ENCODE measurements around the gene TRPM3.

The TRPM3 gene

GRCh38 chr9:70910598-70910997, 210.8 kb downstream of the TRPM3 start:
- no peak overlapping the region for H3K4me3 ChIP-seq (ENCODE audit: insufficient read length, low read depth)
- no peaks in the 10 kb centered on the region for H3K4me1 ChIP-seq (ENCODE audit: insufficient read depth, insufficient read length)
- TF ChIP-seq SUZ12 (IDR thresholded peaks at IDR 0.05; ENCODE audit: extremely low read depth, insufficient read depth, insufficient read length) = no peak
- no peak for TF ChIP-seq ZNF274 (IDR thresholded peaks at IDR 0.05; ENCODE audit: low read depth, low read length)
- TF ChIP-seq YY1 (IDR thresholded peaks at IDR 0.05; ENCODE audit: insufficient read depth, insufficient read length) = no peak
- H3K36me3 ChIP-seq (ENCODE audit: insufficient read depth, insufficient read length, low read length) = no peaks in the 10 kb centered on the region
- no peaks in the 10 kb centered on the region for H3K9me3 ChIP-seq (ENCODE audit: insufficient read depth, low read length)
- H3K9ac ChIP-seq (ENCODE audit: insufficient read length, low read depth) = no peak overlapping the region
- DNase-seq (ENCODE audit: low read depth, low spot score) = no peak
- H3K27me3 ChIP-seq (ENCODE audit: insufficient read depth, insufficient read length) = no peaks in the 10 kb centered on the region

DNA sequence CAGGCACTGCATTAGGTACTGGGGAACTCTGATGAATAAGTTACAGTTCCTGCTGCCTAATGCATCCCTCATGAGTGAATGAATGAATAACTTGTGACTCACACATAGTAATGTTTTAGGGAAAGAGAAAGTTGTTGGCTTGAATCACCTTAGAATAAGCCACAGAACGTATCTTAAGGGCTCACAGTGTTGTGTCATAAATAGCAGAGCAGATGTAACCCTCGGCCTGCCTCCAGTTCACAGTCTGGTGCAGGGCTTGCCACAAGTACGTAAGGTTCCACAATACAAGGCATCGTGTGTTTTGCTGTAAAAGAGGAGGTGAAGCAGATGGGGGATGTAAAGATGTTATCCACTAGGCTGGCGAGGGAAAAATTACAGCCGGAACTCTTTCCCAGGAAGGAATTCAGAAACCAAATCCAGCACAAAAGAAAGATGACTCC, 218.7 kb downstream of the TRPM3 start:
- no peaks in the 10 kb centered on the region for H3K27me3 ChIP-seq (ENCODE audit: insufficient read depth, insufficient read length)
- H3K9me3 ChIP-seq (ENCODE audit: insufficient read depth, low read length) = no peaks in the 10 kb centered on the region
- H3K4me3 ChIP-seq (ENCODE audit: insufficient read length, low read depth) = no peak overlapping the region
- H3K9ac ChIP-seq (ENCODE audit: insufficient read length, low read depth) = no peak overlapping the region
- H3K36me3 ChIP-seq (ENCODE audit: insufficient read depth, insufficient read length, low read length) = no peaks in the 10 kb centered on the region
- TF ChIP-seq SUZ12 (IDR thresholded peaks at IDR 0.05; ENCODE audit: extremely low read depth, insufficient read depth, insufficient read length) (no peak), ZNF274 (IDR thresholded peaks at IDR 0.05; ENCODE audit: low read depth, low read length) (no peak), YY1 (IDR thresholded peaks at IDR 0.05; ENCODE audit: insufficient read depth, insufficient read length) (no peak)
- DNase-seq (ENCODE audit: low read depth, low spot score) = no peak
- no peaks in the 10 kb centered on the region for H3K4me1 ChIP-seq (ENCODE audit: insufficient read depth, insufficient read length)

DNA sequence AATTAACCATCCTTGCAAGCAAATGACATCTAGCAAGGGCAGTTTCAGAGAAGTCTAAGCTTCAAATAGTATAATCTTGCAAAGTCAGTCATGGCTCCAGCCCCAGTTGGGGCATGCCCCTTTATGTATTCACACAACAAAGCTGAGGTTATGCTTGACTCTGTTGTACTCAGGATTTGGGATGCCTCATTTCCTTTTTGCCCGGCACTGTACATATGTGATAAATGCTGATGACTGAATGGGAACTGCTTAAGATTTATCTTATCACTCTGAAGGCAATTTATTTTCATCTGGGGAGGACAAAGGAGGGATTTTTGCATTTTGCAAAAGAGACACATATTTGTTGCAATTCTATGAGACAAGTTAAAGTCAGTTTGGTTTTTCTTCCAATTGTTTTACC, 219.2 kb downstream of the TRPM3 start:
- no peak overlapping the region for H3K9ac ChIP-seq (ENCODE audit: insufficient read length, low read depth)
- TF ChIP-seq YY1 (IDR thresholded peaks at IDR 0.05; ENCODE audit: insufficient read depth, insufficient read length) (no peak), ZNF274 (IDR thresholded peaks at IDR 0.05; ENCODE audit: low read depth, low read length) (no peak), SUZ12 (IDR thresholded peaks at IDR 0.05; ENCODE audit: extremely low read depth, insufficient read depth, insufficient read length) (no peak)
- H3K4me1 ChIP-seq (ENCODE audit: insufficient read depth, insufficient read length) = no peaks in the 10 kb centered on the region
- no peaks in the 10 kb centered on the region for H3K36me3 ChIP-seq (ENCODE audit: insufficient read depth, insufficient read length, low read length)
- H3K27me3 ChIP-seq (ENCODE audit: insufficient read depth, insufficient read length) = no peaks in the 10 kb centered on the region
- H3K4me3 ChIP-seq (ENCODE audit: insufficient read length, low read depth) = no peak overlapping the region
- H3K9me3 ChIP-seq (ENCODE audit: insufficient read depth, low read length) = no peaks in the 10 kb centered on the region
- no peak for DNase-seq (ENCODE audit: low read depth, low spot score)

DNA sequence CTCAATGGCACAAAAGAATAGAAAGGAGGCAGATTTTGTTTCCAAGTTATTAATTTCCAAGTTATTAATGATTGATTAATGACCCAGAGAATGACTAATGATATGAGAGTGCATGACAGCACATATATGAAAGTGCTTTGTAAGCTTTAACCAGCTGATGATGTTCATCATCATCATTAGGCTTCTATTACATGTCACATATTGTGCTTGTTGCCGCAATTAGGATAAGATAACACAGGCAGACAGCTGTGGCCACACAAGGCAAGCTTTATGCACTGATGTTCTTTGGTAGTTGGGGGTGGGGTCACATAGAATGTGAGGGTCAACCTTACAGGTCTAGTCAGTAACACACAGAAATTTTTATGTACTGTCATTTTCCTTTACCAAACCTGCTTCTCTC, 219.7 kb downstream of the TRPM3 start:
- H3K4me1 ChIP-seq (ENCODE audit: insufficient read depth, insufficient read length) = no peaks in the 10 kb centered on the region
- H3K27me3 ChIP-seq (ENCODE audit: insufficient read depth, insufficient read length) = no peaks in the 10 kb centered on the region
- H3K4me3 ChIP-seq (ENCODE audit: insufficient read length, low read depth) = no peak overlapping the region
- no peak for DNase-seq (ENCODE audit: low read depth, low spot score)
- no peaks in the 10 kb centered on the region for H3K9me3 ChIP-seq (ENCODE audit: insufficient read depth, low read length)
- no peaks in the 10 kb centered on the region for H3K36me3 ChIP-seq (ENCODE audit: insufficient read depth, insufficient read length, low read length)
- no peak for TF ChIP-seq YY1 (IDR thresholded peaks at IDR 0.05; ENCODE audit: insufficient read depth, insufficient read length)
- TF ChIP-seq ZNF274 (IDR thresholded peaks at IDR 0.05; ENCODE audit: low read depth, low read length) = no peak
- TF ChIP-seq SUZ12 (IDR thresholded peaks at IDR 0.05; ENCODE audit: extremely low read depth, insufficient read depth, insufficient read length) = no peak
- H3K9ac ChIP-seq (ENCODE audit: insufficient read length, low read depth) = no peak overlapping the region

- H3K36me3 ChIP-seq (ENCODE audit: insufficient read depth, insufficient read length, low read length) = no peaks in the 10 kb centered on the region
- TF ChIP-seq ZNF274 (IDR thresholded peaks at IDR 0.05; ENCODE audit: low read depth, low read length) (no peak), YY1 (IDR thresholded peaks at IDR 0.05; ENCODE audit: insufficient read depth, insufficient read length) (no peak), SUZ12 (IDR thresholded peaks at IDR 0.05; ENCODE audit: extremely low read depth, insufficient read depth, insufficient read length) (no peak)
- H3K4me1 ChIP-seq (ENCODE audit: insufficient read depth, insufficient read length) = no peaks in the 10 kb centered on the region
Observed at GRCh38 chr9:70901013-70901412, 220.4 kb downstream of the TRPM3 start.

GRCh38 chr9:70893580-70894122, 227.8 kb downstream of the TRPM3 start:
- Histone ChIP-seq H3K9me3 (ENCODE audit: insufficient read depth, low read length) (no peaks in the 10 kb centered on the region), H3K4me1 (ENCODE audit: insufficient read depth, insufficient read length) (no peaks in the 10 kb centered on the region), H3K27me3 (ENCODE audit: insufficient read depth, insufficient read length) (no peaks in the 10 kb centered on the region), H3K36me3 (ENCODE audit: insufficient read depth, insufficient read length, low read length) (no peaks in the 10 kb centered on the region), H3K9ac (ENCODE audit: insufficient read length, low read depth) (no peak overlapping the region), H3K4me3 (ENCODE audit: insufficient read length, low read depth) (no peak overlapping the region)
- DNase-seq (ENCODE audit: low read depth, low spot score) = no peak
- no peak for TF ChIP-seq YY1 (IDR thresholded peaks at IDR 0.05; ENCODE audit: insufficient read depth, insufficient read length)
- no peak for TF ChIP-seq ZNF274 (IDR thresholded peaks at IDR 0.05; ENCODE audit: low read depth, low read length)
- no peak for TF ChIP-seq SUZ12 (IDR thresholded peaks at IDR 0.05; ENCODE audit: extremely low read depth, insufficient read depth, insufficient read length)

More at GRCh38 chr9:70901013-70901412, 220.4 kb downstream of the TRPM3 start:
- H3K9ac ChIP-seq (ENCODE audit: insufficient read length, low read depth) = no peak overlapping the region
- no peak for DNase-seq (ENCODE audit: low read depth, low spot score)
- no peak overlapping the region for H3K4me3 ChIP-seq (ENCODE audit: insufficient read length, low read depth)
- no peaks in the 10 kb centered on the region for H3K27me3 ChIP-seq (ENCODE audit: insufficient read depth, insufficient read length)
- H3K9me3 ChIP-seq (ENCODE audit: insufficient read depth, low read length) = no peaks in the 10 kb centered on the region

- H3K9me3 ChIP-seq (ENCODE audit: insufficient read depth, low read length) = no peaks in the 10 kb centered on the region
- no peaks in the 10 kb centered on the region for H3K27me3 ChIP-seq (ENCODE audit: insufficient read depth, insufficient read length)
- no peak overlapping the region for H3K4me3 ChIP-seq (ENCODE audit: insufficient read length, low read depth)
- TF ChIP-seq SUZ12 (IDR thresholded peaks at IDR 0.05; ENCODE audit: extremely low read depth, insufficient read depth, insufficient read length) (no peak), ZNF274 (IDR thresholded peaks at IDR 0.05; ENCODE audit: low read depth, low read length) (no peak), YY1 (IDR thresholded peaks at IDR 0.05; ENCODE audit: insufficient read depth, insufficient read length) (no peak)
- no peak overlapping the region for H3K9ac ChIP-seq (ENCODE audit: insufficient read length, low read depth)
- no peaks in the 10 kb centered on the region for H3K4me1 ChIP-seq (ENCODE audit: insufficient read depth, insufficient read length)
- no peak for DNase-seq (ENCODE audit: low read depth, low spot score)
- no peaks in the 10 kb centered on the region for H3K36me3 ChIP-seq (ENCODE audit: insufficient read depth, insufficient read length, low read length)
Observed at GRCh38 chr9:70888471-70888870, 232.9 kb downstream of the TRPM3 start.

Data from NT2/D1 (cell line).